ENCODE measurements around the gene ARPC3.
"Not testable (repeated sequence)": the region's sequence is repeated elsewhere in the genome, so short reads cannot be mapped to it uniquely, and the experiment has no call there.

DNA sequence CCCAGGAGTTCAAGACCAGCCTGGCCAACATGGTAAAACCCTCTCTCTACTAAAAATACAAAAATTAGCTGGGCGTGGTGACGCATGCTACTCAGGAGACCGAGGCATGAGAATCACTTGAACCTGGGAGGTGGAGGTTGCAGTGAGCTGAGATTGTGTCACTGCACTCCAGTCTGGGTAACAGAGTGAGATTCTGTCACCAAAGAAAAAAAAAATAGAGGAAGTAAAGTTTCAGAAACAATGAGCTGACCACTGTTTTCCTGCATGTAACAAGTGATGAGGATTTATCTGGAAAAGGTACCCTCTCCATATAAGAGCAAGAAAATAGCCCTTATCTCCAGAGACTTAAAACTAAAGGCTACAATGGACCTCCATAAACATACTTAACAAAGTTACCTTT, 33.0 kb downstream of the ARPC3 start:
- not testable (repeated sequence) for TF ChIP-seq CTCF, POLR2A (IDR thresholded peaks at IDR 0.05)

Measured in thyroid gland (tissue), 4 donors.